ENCODE data around the gene ZMIZ1.

- no peak for TF ChIP-seq CTCF (conservative IDR thresholded peaks at IDR 0.05)
- TF ChIP-seq ZFX (IDR thresholded peaks at IDR 0.05), result no peak
These were observed 152.6 kb downstream of the ZMIZ1 start for GRCh38 chr10:79221110-79222051.
